H7 (cell line): ENCODE measurements around the gene AGTRAP. TPM values are rescaled to one million over a fixed set of nuclear protein-coding genes. Genes with fewer than 3 reads are reported as not detected.
A peak's percentile ranks its signal among the peaks of the same experiment; 100 is the strongest.

Source experiments
- DNase-seq: peaks from one replicate; pipeline ENCODE4 v3.0.0; 2012
- H3K27me3 ChIP-seq: 2 replicates; pipeline ENCODE4 v1.6.0; 2011; ENCODE audit warnings: mild to moderate bottlenecking, low read length; ENCODE audit not compliant: control insufficient read depth, insufficient read depth
- H3K36me3 ChIP-seq: replicated peaks from 2 replicates; pipeline ENCODE4 v1.5.1; 2011; ENCODE audit warnings: low read length; ENCODE audit not compliant: control insufficient read depth, insufficient read depth
- H3K4me3 ChIP-seq: 2 replicates; pipeline ENCODE4 v1.5.1; 2011; ENCODE audit warnings: low read depth, mild to moderate bottlenecking, control low read depth, low read length, moderate library complexity; ENCODE audit not compliant: insufficient read depth
- total RNA-seq: library from RNA; depleted of rRNA; stranded (reverse); fragments of >200 nt; shearing (Covaris generic); gene quantifications from 2 replicates; pipeline ENCODE4 v1.2.3, GENCODE V29; 2014

AGTRAP gene
- total RNA-seq, 1 experiment from 2014 or later: 162 TPM

DNA sequence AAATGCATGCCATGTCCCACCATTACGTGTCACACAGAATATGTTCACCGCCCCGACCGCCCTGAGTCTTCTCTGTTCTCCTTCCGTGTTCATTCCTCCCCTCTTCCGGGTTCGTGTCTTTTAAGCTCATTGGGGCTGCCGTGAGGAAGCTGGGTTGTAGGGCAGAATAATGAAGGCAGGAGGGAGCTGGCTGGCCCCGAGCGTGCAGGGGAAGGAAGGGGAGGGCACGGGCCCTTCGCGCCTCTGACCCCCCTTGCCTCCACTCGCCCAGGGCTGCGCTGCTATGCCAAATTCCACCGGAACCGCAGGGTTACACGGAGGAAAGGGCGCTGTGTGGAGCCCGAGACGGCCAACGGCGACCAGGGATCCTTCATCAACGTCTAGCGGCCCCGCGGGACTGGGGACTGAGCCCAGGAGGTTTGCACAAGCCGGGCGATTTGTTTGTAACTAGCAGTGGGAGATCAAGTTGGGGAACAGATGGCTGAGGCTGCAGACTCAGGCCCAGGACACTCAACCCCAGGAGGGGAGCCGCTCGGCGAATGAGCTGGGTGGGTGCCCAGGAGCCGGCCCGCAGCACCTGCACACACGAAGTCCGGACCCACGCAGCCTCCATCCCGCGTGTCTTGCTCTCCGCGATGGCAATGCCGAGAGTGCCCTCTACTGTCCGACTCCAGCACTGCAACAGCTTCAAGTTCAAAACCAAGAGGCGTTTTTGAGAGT is 16.5 kb upstream of the AGTRAP start:
- DNase-seq: peak; percentile 89
- peaks cover 4% of the 10 kb centered on the region; the same call in 1 of the 2 replicates for H3K36me3 ChIP-seq
- H3K27me3 ChIP-seq: no peaks in the 10 kb centered on the region
- peak overlapping the region; percentile 28 for H3K4me3 ChIP-seq

DNA sequence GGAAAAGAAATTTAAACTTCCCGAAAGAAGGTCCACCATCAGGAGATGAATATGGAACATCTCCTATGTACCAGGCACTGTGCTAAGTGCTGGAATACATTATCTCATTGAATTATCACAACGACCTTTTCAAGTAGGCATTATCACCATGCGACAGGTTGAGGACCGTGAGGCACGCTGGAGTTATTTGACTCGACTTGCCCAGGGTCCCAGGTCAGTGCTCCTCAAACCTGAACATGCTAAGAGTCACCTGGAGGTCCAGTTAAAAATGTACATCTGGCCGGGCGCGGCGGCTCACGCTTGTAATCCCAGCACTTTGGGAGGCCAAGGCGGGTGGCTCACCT is 15.9 kb upstream of the AGTRAP start:
- no peak for DNase-seq
- peaks cover 4% of the 10 kb centered on the region; the same call in 1 of the 2 replicates for H3K36me3 ChIP-seq
- H3K27me3 ChIP-seq: no peaks in the 10 kb centered on the region
- no peak overlapping the region for H3K4me3 ChIP-seq

DNA sequence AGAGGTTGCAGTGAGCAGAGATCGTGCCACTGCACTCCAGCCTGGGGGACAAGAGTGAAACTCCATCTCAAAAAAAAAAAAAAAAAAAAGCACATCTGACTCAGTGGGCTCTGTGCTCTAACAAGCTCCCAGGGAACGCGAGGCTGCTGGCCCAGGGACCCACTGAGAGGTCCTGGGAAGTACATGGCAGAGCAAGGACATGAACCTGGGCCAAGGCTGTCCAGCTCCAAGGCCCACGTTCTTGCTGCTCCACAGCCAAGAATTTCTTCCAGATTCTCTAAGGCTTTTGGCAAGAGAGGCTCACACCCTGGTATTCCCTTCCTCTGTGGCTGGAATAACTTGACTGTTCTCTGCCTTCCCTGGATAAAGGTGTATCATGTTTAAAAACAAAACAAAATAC is 15.4 kb upstream of the AGTRAP start:
- H3K4me3 ChIP-seq: no peak overlapping the region
- DNase-seq: no peak
- peaks cover 4% of the 10 kb centered on the region; the same call in 1 of the 2 replicates for H3K36me3 ChIP-seq
- no peaks in the 10 kb centered on the region for H3K27me3 ChIP-seq

DNA sequence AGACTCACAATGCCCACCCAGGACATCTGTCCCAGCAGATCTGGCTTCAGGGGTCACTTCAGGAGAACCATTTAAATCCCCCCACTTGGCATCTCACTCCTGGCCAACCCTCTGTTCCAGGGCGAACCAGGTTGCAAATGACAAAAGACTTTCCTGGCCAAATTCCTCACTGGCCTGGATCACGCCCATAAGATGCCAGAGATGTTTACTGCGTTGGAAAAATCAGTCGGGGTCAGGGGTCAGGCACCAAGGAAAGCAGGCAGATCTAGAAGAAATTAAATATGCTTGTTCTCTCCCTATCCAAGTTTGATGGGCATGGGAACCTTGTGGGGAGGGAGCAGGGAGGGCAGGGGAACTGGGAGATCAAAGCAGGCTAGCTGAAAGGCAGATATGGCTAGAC is 14.6 kb upstream of the AGTRAP start:
- H3K27me3 ChIP-seq: no peaks in the 10 kb centered on the region
- H3K4me3 ChIP-seq: no peak overlapping the region
- DNase-seq: no peak
- H3K36me3 ChIP-seq: peaks cover 4% of the 10 kb centered on the region; the same call in 1 of the 2 replicates

DNA sequence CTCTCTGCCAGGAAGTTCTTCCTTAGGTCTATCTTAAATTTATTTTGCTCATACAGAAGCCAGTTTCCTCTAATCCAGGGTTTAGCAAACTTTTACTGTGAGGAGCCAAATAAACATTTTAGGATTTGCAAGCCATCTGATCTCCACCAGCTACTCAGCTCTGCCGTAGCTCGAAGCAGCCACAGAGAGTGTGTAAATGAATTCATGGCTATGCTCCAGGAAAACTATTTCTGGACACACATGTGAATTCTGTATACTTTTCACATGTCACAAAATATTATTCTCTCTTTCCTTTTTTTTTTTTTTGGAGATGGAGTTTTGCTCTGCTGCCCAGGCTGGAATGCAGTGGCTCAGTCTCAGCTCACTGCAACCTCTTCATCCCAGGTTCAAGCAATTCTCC is 13.4 kb upstream of the AGTRAP start:
- Histone ChIP-seq H3K4me3 (no peak overlapping the region), H3K27me3 (no peaks in the 10 kb centered on the region), H3K36me3 (peaks cover 4% of the 10 kb centered on the region; the same call in 1 of the 2 replicates)
- no peak for DNase-seq

DNA sequence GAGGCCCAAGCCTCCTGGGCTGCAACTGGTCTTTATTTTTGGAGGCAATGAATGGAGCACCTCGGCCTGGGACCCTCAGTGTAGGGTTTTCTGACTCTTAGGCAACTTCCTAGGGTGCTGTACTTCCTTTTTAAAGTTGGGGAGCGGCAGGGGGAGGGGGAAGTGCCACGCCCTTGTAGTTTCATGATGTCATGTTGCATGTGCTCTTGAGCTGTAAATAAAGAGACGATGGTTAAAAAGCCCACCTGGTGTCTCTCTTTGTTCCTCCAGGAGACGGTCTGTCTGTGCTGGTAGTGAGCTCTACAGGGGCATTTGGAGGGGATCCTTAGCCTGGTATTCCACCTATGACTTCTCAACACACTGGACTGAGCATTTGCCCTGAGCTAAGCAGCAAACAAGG is 10.3 kb upstream of the AGTRAP start:
- no peak overlapping the region for H3K4me3 ChIP-seq
- peak; percentile 63 for DNase-seq
- H3K36me3 ChIP-seq: peaks cover 3% of the 10 kb centered on the region; the same call in 1 of the 2 replicates
- H3K27me3 ChIP-seq: no peaks in the 10 kb centered on the region

DNA sequence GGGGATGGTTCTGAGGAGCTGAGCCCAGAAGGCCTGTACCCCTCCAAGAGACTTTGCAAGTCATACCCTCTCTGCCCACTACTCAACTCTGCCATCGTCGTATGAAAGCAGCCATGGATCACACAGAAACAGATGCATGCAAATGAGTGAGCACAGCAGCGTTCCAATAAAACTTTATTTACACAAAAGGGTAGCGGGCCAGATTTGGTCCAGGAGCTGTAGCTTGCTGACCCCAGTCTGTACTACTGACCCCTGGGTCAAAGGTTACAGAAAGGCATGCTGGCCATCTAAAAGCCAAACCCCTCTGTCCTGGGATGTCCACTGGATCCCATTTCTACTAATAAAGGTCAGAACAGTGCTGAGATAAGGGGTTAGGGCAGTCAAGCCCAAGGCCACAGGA is 8.8 kb upstream of the AGTRAP start:
- Histone ChIP-seq H3K4me3 (no peak overlapping the region), H3K27me3 (no peaks in the 10 kb centered on the region), H3K36me3 (no peaks in the 10 kb centered on the region)
- DNase-seq: no peak

DNA sequence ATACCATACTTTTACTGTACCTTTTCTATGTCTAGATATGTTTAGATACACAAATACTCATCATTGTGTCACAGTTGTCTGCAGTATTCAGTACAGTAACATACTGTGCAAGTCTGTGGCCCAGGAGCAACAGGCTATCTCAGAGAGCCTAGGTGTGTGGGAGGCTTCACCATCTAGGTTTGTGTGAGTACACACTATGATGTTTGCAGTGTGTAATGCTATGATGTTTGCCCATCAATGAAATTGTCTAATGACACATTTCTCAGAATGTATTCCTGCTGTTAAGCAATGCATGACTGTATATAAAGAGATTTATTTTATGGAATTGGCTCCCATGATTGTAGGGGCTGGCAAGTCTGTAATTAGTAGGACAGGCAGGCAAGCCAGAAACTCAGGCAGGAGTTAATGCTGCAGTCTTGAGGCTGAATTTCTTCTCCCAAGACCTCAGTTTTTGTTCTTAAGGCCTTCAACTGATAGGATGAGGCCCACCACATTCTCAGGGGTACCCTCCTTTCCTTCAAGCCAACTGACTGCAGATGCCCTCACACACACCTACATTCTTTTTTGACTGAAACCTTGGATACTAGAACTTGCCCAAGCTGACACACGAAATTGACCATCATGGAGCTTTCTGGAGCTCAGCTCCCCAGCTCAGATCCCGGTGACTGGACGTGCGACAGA is 7.7 kb upstream of the AGTRAP start:
- H3K4me3 ChIP-seq: no peak overlapping the region
- H3K36me3 ChIP-seq: no peaks in the 10 kb centered on the region
- no peaks in the 10 kb centered on the region for H3K27me3 ChIP-seq
- no peak for DNase-seq

DNA sequence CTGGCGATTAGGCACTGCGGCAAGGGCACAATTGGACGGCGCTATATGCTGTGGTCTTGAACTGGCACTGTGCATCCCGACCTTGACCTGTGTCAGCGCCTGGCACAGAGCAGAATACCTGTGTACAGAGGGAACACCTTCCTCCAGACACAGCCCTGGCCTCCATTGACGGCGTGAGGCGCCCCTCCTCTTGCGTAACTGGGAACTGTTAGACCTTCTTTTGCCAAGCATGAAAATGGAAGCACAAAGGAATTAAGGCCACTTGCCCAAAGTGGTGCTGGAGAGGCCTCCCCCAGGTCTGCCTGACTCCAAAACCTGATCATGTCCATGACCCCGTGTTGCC is 6.8 kb upstream of the AGTRAP start:
- H3K4me3 ChIP-seq: no peak overlapping the region
- no peak for DNase-seq
- H3K27me3 ChIP-seq: no peaks in the 10 kb centered on the region
- H3K36me3 ChIP-seq: no peaks in the 10 kb centered on the region

DNA sequence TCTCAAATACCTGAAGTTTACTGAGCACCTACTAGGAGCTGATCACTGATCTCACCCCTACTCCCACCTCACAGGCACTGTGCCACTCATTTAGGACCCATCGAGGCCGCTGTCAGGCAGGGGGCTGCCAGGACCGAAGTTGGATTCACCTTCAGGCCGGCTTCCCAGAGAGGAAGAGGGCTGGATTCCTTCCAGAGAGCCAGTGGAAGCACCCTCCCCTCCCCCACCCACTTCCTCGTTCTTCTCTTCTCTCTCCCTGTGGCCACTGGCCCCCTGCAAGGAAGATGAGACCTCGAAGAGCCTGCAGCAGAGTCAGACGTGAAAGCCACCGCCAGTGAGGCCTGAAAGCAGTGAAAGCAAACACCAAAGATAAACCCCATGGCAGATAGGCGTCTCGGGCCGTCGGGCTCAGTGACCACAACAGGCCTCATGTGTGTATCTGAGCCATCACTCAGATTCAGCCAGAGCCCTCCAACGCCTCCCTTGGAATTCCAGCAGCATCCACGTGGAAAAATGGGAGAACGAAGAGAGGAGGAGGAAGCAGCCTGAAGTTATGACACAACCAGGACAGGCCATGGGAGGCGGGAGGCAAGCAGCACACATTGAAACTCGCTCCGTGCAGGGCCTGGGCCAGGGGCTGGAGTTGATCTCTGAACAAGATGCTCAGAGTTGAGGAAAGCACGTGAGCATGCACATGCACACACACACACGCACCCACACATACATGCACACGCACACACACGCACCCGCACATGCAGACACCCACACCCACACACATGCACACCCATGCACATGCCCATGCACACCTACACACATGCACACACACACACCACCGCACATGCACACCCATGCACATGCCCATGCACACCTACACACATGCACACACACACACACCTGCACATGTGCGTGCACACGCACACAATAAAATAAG is 6.2 kb upstream of the AGTRAP start:
- H3K27me3 ChIP-seq: no peaks in the 10 kb centered on the region
- H3K4me3 ChIP-seq: no peak overlapping the region
- H3K36me3 ChIP-seq: no peaks in the 10 kb centered on the region
- peak; percentile 59 for DNase-seq

DNA sequence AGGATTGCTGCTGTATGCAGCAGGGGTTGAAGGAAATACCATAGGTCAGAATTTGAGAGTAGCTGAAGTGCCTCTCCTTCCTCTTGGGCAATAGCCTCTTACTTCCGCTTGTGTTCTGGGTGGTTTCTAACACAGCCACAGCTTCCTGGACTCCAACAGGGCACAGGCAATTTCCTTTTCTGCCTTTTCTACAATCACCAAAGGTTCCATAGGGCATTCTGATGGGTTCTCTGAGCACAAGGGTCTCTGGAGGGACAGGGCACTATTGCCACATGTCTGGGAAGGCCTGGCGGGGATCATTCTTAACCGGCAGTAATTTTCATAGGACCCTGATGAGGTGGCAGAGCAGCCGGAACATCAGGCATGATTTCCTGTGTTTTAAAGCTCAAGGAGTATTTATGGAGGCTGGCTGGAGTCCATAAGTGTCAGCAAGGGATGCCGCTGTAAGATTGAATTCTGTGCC is 5.5 kb upstream of the AGTRAP start:
- Histone ChIP-seq H3K36me3 (no peaks in the 10 kb centered on the region), H3K27me3 (no peaks in the 10 kb centered on the region), H3K4me3 (no peak overlapping the region)
- DNase-seq: no peak

DNA sequence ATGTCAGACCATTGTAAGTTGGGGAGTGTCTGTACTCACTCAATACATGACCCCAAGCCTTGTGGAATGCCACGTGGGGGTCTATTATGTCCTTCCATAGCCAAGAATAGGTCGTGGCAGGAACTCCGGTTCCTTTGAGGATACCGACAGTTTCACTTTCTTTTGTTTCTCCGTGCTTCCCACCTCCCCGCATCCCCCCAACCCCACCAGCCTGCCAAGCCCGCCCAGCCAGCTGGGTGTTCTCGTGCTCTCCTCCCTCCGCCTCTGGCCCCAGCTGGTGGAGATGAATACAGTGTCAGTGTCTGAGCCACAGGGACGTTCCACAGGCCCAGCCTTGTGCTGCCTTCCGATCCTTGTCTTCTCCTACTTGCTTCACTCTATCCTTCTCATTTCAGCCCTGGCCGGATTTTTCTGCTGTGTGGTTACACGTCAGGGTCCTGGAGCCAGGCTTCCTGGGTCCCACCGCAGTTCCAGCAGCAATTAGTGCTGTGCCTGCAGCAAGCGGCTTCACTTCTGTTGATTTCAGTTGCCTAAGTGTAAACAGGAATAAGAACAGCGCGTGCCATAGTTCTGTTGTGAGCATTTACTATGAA is 4.1 kb upstream of the AGTRAP start:
- Histone ChIP-seq H3K27me3 (no peaks in the 10 kb centered on the region), H3K4me3 (no peak overlapping the region), H3K36me3 (no peaks in the 10 kb centered on the region)
- DNase-seq: peak; percentile 91

DNA sequence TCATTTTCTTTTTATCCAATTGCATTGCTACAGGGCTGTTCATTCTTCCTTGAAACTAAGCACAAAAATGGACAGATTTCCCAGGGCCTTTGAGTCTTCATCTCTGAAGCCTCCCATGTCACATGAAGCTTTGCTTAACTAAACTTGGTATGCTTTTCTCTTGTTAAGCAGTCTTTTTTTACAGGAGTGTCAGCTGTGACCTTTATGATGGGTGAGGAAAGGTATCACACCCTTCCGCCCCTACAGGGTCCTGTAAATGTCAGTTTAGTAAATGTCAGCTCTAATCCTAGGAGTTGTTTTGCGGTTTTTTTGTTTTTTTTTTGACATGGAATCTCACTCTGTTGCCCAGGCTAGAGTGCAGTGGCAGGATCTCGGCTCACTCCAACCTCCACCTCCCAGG is 2.6 kb upstream of the AGTRAP start:
- no peaks in the 10 kb centered on the region for H3K27me3 ChIP-seq
- no peak overlapping the region for H3K4me3 ChIP-seq
- DNase-seq: no peak
- H3K36me3 ChIP-seq: no peaks in the 10 kb centered on the region

DNA sequence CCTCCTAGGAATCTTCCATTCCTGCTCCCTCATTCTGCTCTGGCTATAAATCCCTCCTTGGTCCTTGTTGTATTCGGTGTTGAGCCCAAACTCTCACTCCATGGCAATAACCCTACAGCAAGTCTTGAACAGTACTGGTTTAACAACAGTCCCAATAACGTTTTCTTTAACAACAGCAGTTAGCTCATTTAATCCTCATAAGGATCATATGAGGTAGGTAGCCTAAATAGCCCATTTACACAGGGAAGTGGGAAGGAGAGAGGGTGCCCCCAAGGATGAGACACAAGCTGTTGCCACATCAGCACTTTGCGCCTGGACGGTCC is 444 bp upstream of the AGTRAP start:
- DNase-seq: no peak
- peak overlapping the region; percentile 95 for H3K4me3 ChIP-seq
- H3K36me3 ChIP-seq: no peaks in the 10 kb centered on the region
- no peaks in the 10 kb centered on the region for H3K27me3 ChIP-seq
